Common myeloid progenitor, CD34-positive (primary cell): ENCODE data around the gene FRMD4A.

Experiments
- CTCF ChIA-PET: fragments of 350-600 bp; sonication (Branson Sonifier 250); formaldehyde crosslinking; loops from one replicate; lab custom pipeline; 2021; ENCODE audit warnings: antibody characterized with exemption; lab: Charles Lee
- POLR2A ChIA-PET: fragments of 350-600 bp; sonication (Branson Sonifier 250); formaldehyde crosslinking; loops from one replicate; lab custom pipeline; 2021; ENCODE audit warnings: antibody characterized with exemption; lab: Charles Lee
- DNase-seq, 3 donors: peaks; one replicate each; pipeline versions ENCODE4 v3.0.0 to v3.0.0-alpha.2; 2013
- H3K27ac ChIP-seq, 2 experiments: 1 replicate in 1 of 2; 2 replicates in 1 of 2; pipeline ENCODE4 v1.7.0; 2013; ENCODE audit warnings: inconsistent platforms in 2 of 2, low read length in 2 of 2, mild to moderate bottlenecking in 2 of 2, low read depth in 1 of 2, moderate library complexity in 1 of 2; ENCODE audit not compliant: severe bottlenecking in 2 of 2, insufficient read depth in 1 of 2, poor library complexity in 1 of 2
- H3K27me3 ChIP-seq, 5 experiments: replicated peaks in 2 of 5; 1 replicate in 3 of 5; 2 replicates in 2 of 5; pipeline versions ENCODE4 v1.6.1 to v1.7.0; 2013; ENCODE audit warnings: low read length in 4 of 5, mild to moderate bottlenecking in 2 of 5, moderate library complexity in 2 of 5, inconsistent platforms in 1 of 5; ENCODE audit not compliant: insufficient read depth in 5 of 5, control insufficient read depth in 4 of 5
- H3K36me3 ChIP-seq, 4 experiments: 1 replicate in 2 of 4; 2 replicates in 2 of 4; pipeline versions ENCODE4 v1.6.1 to v1.7.0; 2013; ENCODE audit warnings: low read length in 3 of 4, control low read depth in 1 of 4, mild to moderate bottlenecking in 1 of 4; ENCODE audit not compliant: control insufficient read depth in 4 of 4, insufficient read depth in 4 of 4
- H3K4me1 ChIP-seq, 4 experiments: 1 replicate in 3 of 4; 2 replicates in 1 of 4; pipeline versions ENCODE4 v1.6.1 to v1.7.1; 2013; ENCODE audit warnings: low read length in 3 of 4, mild to moderate bottlenecking in 3 of 4, control low read depth in 1 of 4, inconsistent platforms in 1 of 4, moderate library complexity in 1 of 4; ENCODE audit not compliant: control insufficient read depth in 4 of 4, insufficient read depth in 4 of 4; ENCODE audit errors: control extremely low read depth in 1 of 4
- H3K4me3 ChIP-seq, 7 experiments: 1 replicate in 4 of 7; 2 replicates in 3 of 7; pipeline versions ENCODE4 v1.5.1 to v1.7.0; 2013; ENCODE audit warnings: mild to moderate bottlenecking in 7 of 7, low read length in 6 of 7, moderate library complexity in 6 of 7, inconsistent platforms in 2 of 7, low read depth in 2 of 7, control low read depth in 1 of 7; ENCODE audit not compliant: insufficient read depth in 4 of 7, control insufficient read depth in 1 of 7; ENCODE audit errors: extremely low read depth in 1 of 7
- H3K9me3 ChIP-seq, 5 experiments: 1 replicate in 4 of 5; 2 replicates in 1 of 5; pipeline versions ENCODE4 v1.6.1 to v1.7.1; 2013; ENCODE audit warnings: low read length in 4 of 5, mild to moderate bottlenecking in 2 of 5, inconsistent platforms in 1 of 5, low read depth in 1 of 5, moderate library complexity in 1 of 5; ENCODE audit not compliant: control insufficient read depth in 4 of 5, insufficient read depth in 2 of 5; ENCODE audit errors: control extremely low read depth in 1 of 5
- WGBS: methylation state at CpG from one replicate; pipeline ENCODE4 v1.1.5; 2013; ENCODE audit not compliant: insufficient coverage; 5-methylcytosine and 5-hydroxymethylcytosine counted together

The FRMD4A gene

GRCh38 chr10:14196113-14196512, 134.6 kb downstream of the FRMD4A start:
- H3K36me3 ChIP-seq, result no peaks in the 10 kb centered on the region
- no peak overlapping the region for H3K4me3 ChIP-seq
- peaks cover 0 to 35% (median 19%) of the 10 kb centered on the region in 5 experiments for H3K27me3 ChIP-seq
- ChIA-PET POLR2A (interaction anchor here (0.6 kb wide), 1 partner anchor 108 kb away, joined by 3 read pairs; no protein-coding TSS in a partner anchor), CTCF (interaction anchor here (1.0 to 2.9 kb wide), 7 partner anchors 10 to 347 kb away, joined by 3 to 11 read pairs (median 7); no protein-coding TSS in a partner anchor)
- no peaks in the 10 kb centered on the region for H3K9me3 ChIP-seq
- no peak for DNase-seq
- H3K4me1 ChIP-seq, result no peaks in the 10 kb centered on the region
- no peak overlapping the region for H3K27ac ChIP-seq

GRCh38 chr10:14195433-14195832, 135.3 kb downstream of the FRMD4A start:
- Histone ChIP-seq H3K36me3 (no peaks in the 10 kb centered on the region), H3K4me1 (no peaks in the 10 kb centered on the region), H3K27me3 (peaks cover 0 to 28% (median 13%) of the 10 kb centered on the region in 5 experiments), H3K9me3 (no peaks in the 10 kb centered on the region), H3K27ac (no peak overlapping the region), H3K4me3 (no peak overlapping the region)
- 96% methylated on average over 5 of the region's 6 CpGs for WGBS
- POLR2A ChIA-PET, result interaction anchor here (0.6 kb wide), 1 partner anchor 107 kb away, joined by 3 read pairs; no protein-coding TSS in a partner anchor
- DNase-seq, result no peak
- CTCF ChIA-PET, result interaction anchor here (1.0 to 2.9 kb wide), 4 partner anchors 9 to 348 kb away, joined by 4 to 11 read pairs (median 6); no protein-coding TSS in a partner anchor

GRCh38 chr10:14192746-14193145, 138.0 kb downstream of the FRMD4A start:
- peaks cover 0 to 20% (median 15%) of the 10 kb centered on the region in 5 experiments for H3K27me3 ChIP-seq
- H3K36me3 ChIP-seq, result no peaks in the 10 kb centered on the region
- H3K4me1 ChIP-seq, result no peaks in the 10 kb centered on the region
- 90% methylated on average over 2 of the region's 2 CpGs for WGBS
- POLR2A ChIA-PET, result no interaction called here
- H3K27ac ChIP-seq, result no peak overlapping the region
- CTCF ChIA-PET, result interaction anchor here (0.8 to 0.9 kb wide), 2 partner anchors 8 to 112 kb away, joined by 3 to 4 read pairs; no protein-coding TSS in a partner anchor
- no peaks in the 10 kb centered on the region for H3K9me3 ChIP-seq
- H3K4me3 ChIP-seq, result no peak overlapping the region
- DNase-seq, result no peak

GRCh38 chr10:14191871-14192270, 138.9 kb downstream of the FRMD4A start:
- CTCF ChIA-PET, result interaction anchor here (0.8 to 0.9 kb wide), 2 partner anchors 9 to 113 kb away, joined by 3 to 4 read pairs; no protein-coding TSS in a partner anchor
- POLR2A ChIA-PET, result no interaction called here
- no peaks in the 10 kb centered on the region for H3K4me1 ChIP-seq

GRCh38 chr10:14191407-14191806, 139.3 kb downstream of the FRMD4A start:
- CTCF ChIA-PET, result no interaction called here
- peaks cover 0 to 19% (median 15%) of the 10 kb centered on the region in 5 experiments for H3K27me3 ChIP-seq
- H3K9me3 ChIP-seq, result no peaks in the 10 kb centered on the region
- H3K4me1 ChIP-seq, result no peaks in the 10 kb centered on the region
- no peak overlapping the region for H3K27ac ChIP-seq
- no peak overlapping the region for H3K4me3 ChIP-seq
- no peaks in the 10 kb centered on the region for H3K36me3 ChIP-seq
- DNase-seq, result no peak
- POLR2A ChIA-PET, result no interaction called here
- 100% methylated on average over 3 of the region's 5 CpGs for WGBS

More at GRCh38 chr10:14191871-14192270, 138.9 kb downstream of the FRMD4A start:
- DNase-seq, result no peak
- peaks cover 0 to 19% (median 15%) of the 10 kb centered on the region in 5 experiments for H3K27me3 ChIP-seq
- H3K27ac ChIP-seq, result no peak overlapping the region
- H3K4me3 ChIP-seq, result no peak overlapping the region
- no peaks in the 10 kb centered on the region for H3K36me3 ChIP-seq
- 67% methylated on average over 1 of the region's 1 CpG for WGBS
- no peaks in the 10 kb centered on the region for H3K9me3 ChIP-seq

- H3K4me1 ChIP-seq, result peaks cover 0 to 1% (median 0%) of the 10 kb centered on the region in 4 experiments
- WGBS, result 80% methylated on average over 4 of the region's 4 CpGs
- no peak overlapping the region for H3K27ac ChIP-seq
- H3K9me3 ChIP-seq, result no peaks in the 10 kb centered on the region
- POLR2A ChIA-PET, result no interaction called here
- no peak overlapping the region for H3K4me3 ChIP-seq
- no peak for DNase-seq
- CTCF ChIA-PET, result no interaction called here
- H3K27me3 ChIP-seq, result peaks cover 0 to 15% (median 11%) of the 10 kb centered on the region in 5 experiments
- no peaks in the 10 kb centered on the region for H3K36me3 ChIP-seq
Measured at GRCh38 chr10:14190702-14191101, 140.0 kb downstream of the FRMD4A start.

- ChIA-PET CTCF (interaction anchor here (0.6 to 1.5 kb wide), 2 partner anchors 10 to 340 kb away, joined by 3 to 4 read pairs; no protein-coding TSS in a partner anchor), POLR2A (interaction anchor here (0.6 kb wide), 1 partner anchor 1820 kb away, joined by 3 read pairs; no protein-coding TSS in a partner anchor)
- WGBS, result 92% methylated on average over 6 of the region's 6 CpGs
- H3K27me3 ChIP-seq, result peaks cover 0 to 4% (median 2%) of the 10 kb centered on the region in 5 experiments
- H3K4me3 ChIP-seq, result no peak overlapping the region
- no peaks in the 10 kb centered on the region for H3K36me3 ChIP-seq
- DNase-seq, result peak in 1 of 3 donors; percentile 10
- no peak overlapping the region for H3K27ac ChIP-seq
- H3K9me3 ChIP-seq, result no peaks in the 10 kb centered on the region
- H3K4me1 ChIP-seq, result peaks cover 4 to 15% (median 8%) of the 10 kb centered on the region in 4 experiments
Measured at GRCh38 chr10:14186245-14186644, 144.5 kb downstream of the FRMD4A start.
